Daoy (cell line): Measurements from ENCODE around the gene DMRTB1. TPM values are rescaled to one million over a fixed set of nuclear protein-coding genes. Genes with fewer than 3 reads are reported as not detected.
A peak's percentile ranks its signal among the peaks of the same experiment; 100 is the strongest.

Experiments used
- DNase-seq: peaks from one replicate; pipeline ENCODE4 v3.0.0-alpha.2; 2015; ENCODE audit warnings: low read depth
- total RNA-seq: library from RNA; depleted of rRNA; stranded (reverse); fragments of >200 nt; shearing (Covaris generic); gene quantifications from 2 replicates; pipeline ENCODE4 v1.2.3, GENCODE V29; 2014

DMRTB1 gene
- total RNA-seq, 1 experiment from 2014 or later, result not detected

DNA sequence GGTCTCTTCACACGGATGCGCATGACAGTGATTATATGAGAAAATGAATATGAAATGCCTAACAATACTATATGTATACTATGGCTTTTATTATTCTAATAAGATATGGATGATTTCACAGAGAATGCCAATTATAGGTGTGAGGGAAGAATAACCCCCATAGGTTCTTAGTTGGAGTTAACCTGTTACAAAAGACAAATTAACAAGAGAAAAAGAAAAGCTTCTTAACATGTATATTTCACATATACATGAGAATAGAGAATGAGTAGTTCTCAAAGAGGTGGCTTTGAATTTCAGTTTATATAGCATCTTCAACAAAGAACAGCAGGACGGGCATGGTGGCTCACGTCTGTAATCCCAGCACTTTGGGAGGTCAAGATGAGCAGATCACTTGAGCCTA, 24.0 kb upstream of the DMRTB1 start:
- DNase-seq, result no peak

DNA sequence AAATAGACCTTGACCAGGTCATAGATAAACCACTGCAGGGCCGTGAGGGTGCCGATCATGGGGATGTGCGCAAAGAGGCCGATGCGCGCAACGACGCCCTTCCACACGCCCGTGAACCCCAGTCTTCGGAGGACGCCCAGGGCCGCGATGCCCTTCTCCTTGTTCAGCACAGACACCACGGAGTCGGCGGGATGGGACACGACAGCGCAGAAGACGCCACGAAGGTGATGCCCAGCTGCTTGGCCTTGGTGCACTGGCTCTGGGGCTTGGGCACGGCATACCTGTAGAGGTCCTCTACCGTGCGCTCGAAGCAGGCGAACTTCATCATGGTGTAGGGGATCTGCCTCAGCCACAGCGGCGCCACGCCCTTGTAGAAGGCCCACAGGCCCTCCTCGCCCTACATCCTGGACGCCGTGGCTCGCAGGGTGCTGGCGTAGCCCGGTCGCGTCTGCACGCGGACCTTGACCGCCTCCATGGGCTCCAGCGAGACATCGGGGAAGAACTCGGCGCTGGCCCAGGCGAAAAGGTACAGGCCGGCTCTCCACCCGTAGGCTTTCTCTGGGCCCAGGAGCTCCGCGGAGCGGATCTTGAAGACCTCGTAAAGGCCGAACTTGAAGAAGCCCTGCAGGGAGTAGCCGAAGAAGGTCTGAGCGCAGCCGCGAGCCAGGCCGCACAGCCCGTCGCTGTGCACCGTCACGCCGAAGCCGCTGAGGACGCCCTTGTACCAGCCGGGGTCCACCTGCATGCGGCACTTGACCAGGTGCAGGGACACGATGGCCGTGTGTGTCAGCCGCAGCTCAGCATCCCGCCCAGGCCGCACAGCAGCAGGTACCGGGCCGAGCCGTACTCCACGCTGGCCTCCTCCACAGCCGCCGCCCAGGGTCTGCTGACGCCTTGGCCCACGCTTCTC, 20.5 kb upstream of the DMRTB1 start:
- DNase-seq, result no peak

DNA sequence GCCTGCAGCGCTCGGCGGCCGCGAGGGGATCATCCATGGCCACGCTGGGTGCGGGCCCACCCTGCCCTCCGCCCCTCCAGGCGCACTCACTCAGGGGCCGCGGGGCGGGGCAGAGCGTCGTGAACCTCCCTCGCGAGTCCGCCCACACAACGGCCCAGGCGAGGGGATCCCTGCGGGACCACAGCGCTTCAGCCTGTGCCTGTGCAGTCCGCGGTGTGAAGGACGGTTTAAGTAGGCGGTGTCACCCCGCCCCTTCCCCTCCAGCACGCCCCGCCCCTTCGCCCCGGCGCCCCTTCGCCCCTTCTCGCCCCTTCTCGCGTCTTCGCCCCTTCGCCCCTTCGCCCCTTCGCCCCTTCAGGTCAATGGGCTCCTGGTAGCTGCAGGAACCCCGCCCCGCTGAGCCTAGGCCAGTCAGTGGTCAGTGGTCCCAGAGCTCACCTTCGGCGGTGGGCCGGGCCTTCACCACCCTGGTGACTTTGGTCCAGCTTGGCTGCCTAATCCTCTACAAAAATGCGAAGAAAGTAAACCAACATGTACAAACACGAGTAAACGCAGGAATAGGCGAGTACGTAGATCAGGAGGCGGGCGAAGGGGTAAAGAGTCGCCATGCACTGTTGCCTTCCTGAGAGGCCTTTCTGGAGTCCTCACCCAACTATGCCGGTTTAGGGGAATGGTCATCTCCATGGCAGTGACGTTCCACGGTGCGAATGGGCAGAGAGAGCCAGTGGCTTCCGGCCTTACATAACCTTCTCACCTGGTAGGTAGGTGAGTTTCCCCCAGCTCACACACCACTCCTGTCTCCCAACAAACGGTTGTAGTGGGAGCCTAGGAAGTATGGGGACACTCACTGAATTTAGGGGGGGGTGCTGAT, 19.6 kb upstream of the DMRTB1 start:
- no peak for DNase-seq

DNA sequence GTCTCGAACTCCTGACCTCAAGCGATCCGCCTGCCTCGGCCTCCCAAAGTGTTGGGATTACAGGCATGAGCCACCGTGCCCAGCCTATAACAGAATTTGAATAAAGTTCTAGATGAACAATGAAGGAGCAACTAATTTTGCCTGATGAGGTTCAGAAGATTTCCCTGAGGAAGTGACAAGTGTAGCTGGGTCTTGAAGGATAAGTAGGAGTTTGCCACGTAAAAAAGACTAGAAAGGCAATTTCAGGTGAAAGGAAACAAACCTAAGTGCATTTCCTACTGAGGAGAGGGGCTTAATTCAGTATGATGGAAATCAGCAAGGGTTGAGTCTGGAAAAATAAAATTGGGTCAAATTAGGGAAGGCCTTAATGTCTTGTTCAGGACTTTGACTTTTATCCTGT, 18.6 kb upstream of the DMRTB1 start:
- DNase-seq, result no peak

DNA sequence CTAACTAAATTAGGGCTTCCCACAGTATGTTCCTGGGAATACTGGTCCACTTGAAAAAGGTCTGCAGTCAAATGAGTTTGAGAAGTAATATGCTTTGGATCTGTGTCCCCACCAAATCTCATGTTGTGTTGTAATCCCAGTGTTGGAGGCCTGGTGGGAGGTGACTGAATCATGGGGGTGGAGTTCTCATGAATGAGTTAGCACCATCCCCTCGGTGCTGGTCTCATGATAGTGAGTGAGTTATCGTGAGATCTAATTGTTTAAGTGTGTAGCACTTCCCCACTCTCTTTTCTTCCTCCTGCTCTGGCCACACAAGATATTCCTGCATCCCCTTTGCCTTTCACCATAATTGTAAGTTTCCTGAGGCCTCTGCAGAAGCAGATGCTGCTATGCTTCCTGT, 16.9 kb upstream of the DMRTB1 start:
- DNase-seq, result peak; percentile 73

DNA sequence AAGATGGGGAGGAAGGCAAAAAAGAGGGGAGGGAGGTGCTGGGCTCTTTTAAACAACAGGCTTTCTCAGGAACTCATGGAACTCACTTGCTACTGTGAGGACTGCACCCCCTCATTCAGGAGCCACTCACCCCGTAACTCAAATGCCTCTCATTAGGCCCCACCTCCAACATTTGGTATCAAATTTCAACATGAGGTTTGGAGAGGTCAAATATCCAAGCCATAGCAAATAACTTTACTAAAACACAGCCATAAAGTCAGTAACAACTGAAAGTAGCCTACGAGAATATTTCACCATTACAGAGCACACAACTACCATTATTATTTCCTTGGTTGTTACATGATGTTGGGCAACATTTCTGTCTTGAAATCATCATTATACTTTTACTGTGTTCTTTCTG, 13.1 kb upstream of the DMRTB1 start:
- DNase-seq, result no peak

GRCh38 chr1:53447413-53447812, 11.8 kb upstream of the DMRTB1 start:
- DNase-seq, result no peak

- no peak for DNase-seq
These were observed 10.9 kb upstream of the DMRTB1 start for GRCh38 chr1:53448241-53448841.

- peak; percentile 76 for DNase-seq
These were observed 10.2 kb upstream of the DMRTB1 start for GRCh38 chr1:53449021-53449420.

- no peak for DNase-seq
These were observed 9.5 kb upstream of the DMRTB1 start for GRCh38 chr1:53449693-53450092.

DNA sequence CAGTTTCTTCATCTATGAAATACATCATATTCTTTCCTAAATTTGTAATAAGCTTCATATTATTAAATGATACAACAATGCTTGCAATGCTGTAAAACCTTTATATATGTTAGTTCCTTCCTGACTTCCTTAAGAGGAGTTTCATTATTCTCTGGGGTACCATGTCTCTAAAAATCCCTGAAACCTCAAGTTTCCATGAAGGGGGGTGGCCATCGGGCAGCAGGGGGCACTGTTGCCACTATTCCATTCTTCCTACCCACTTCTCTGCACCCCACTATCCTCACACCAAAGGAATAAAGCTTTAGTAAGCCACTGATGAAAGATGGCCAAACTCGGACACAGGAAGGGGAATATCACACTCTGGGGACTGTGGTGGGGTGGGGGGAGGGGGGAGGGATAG, 9.0 kb upstream of the DMRTB1 start:
- DNase-seq, result no peak

DNA sequence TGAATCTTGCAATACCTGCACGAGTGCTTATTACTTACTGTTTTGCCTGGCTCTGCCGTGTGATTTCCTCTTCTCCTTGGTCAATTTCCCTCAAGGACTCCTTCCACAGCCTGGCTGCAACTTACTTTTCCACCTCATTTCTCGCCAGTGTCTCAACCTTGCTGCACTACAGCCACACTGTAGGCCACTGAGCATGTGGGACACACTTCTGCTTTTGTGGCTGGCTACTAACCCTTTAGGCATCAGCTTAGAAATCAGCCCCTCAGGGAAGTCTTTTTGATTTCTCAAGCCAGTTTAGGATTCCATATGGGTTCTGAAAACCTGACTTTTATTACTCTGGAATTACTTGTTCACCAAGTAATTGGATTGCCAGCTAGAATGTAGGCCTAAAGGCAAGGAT, 5.2 kb upstream of the DMRTB1 start:
- DNase-seq, result no peak

DNA sequence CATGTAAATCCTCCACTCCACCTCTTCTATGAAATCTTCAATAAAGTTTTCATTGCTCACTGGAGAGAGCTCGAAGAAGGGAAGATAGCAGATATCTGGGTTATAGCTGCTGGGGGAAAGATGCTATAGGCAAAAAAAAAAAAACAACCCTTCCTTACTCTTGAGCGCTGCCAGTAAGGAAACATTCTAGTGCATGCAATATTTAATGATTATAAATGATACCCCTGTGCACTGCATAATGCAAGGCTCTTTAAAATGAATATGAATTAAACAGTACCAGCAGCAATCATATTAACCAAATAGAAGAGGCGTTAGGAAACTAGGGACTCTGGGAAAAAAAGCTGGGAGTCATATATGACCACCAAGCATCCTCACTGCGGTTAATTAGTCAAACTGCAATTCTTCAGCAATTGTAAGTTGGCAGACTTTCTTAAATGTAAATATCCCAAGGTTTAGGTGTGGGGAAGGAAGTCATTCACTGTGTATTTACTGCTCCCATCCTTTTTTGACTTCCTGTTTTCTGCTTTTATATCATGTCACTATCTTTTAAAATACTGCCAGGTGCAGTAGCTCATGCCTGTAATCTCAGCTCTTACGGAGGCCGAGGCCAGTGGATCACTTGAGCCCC, 3.7 kb upstream of the DMRTB1 start:
- no peak for DNase-seq

DNA sequence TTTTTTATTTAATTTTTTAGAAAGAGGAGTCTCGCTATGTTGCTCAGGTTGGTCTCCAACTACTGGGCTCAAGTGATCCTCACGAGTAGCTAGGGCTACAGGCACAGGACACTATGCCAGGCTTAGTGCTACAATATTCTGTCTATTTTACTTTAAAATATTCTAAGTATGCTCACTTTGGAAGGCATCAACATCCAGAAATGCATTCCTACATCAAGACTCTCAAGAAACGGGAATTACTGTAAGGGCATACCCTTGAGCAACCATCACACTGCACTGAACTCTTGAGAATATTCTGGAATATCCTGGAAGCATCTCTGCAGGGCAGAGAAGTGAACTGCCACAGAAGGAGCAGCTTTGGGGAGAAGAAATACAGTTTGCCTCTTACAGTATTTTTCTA, 565 bp upstream of the DMRTB1 start:
- no peak for DNase-seq

DNA sequence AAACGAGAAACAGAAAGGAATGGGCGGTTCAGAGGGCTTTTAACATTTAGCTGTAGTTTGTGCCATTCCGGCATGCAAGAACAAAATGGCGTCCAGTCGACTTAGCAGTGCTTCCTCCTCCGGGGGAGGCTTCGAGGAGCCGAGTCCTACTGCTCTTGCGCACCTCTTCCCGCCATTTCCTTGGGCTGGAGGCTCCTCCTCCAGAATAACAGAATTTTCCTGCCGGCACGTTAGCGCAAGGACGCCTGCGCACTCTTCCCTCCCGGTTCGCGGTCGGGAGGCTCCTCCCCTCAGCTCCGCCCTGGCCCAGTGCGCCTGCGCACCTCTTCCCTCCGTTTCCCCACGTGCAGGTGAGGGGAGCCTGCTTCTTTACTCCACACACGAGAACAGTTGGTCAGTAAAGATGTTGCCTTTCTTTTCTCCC, 1.0 kb downstream of the DMRTB1 start:
- no peak for DNase-seq

GRCh38 chr1:53460666-53461322, 1.6 kb downstream of the DMRTB1 start:
- DNase-seq, result no peak

GRCh38 chr1:53461323-53462044, 2.3 kb downstream of the DMRTB1 start:
- DNase-seq, result no peak

DNA sequence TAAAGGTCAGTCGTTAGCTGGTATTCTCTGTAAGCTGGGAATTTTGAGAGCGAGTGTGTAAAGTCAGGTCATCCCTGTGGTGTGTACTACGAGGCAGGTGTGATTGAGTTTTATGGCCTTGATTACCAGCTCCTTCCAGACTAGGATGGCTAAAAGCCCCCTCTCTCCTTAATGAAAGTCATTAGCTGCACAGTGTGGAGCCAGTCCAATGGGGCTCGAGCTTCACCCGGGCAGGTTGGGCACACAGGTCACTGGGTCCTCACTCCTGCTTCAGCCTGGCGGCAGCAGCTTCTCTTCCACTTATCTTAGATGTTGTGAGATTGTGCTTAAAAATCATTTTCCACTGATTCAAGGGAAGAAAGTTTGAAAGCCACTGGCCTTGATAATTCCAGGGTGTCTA, 3.0 kb downstream of the DMRTB1 start:
- DNase-seq, result no peak

DNA sequence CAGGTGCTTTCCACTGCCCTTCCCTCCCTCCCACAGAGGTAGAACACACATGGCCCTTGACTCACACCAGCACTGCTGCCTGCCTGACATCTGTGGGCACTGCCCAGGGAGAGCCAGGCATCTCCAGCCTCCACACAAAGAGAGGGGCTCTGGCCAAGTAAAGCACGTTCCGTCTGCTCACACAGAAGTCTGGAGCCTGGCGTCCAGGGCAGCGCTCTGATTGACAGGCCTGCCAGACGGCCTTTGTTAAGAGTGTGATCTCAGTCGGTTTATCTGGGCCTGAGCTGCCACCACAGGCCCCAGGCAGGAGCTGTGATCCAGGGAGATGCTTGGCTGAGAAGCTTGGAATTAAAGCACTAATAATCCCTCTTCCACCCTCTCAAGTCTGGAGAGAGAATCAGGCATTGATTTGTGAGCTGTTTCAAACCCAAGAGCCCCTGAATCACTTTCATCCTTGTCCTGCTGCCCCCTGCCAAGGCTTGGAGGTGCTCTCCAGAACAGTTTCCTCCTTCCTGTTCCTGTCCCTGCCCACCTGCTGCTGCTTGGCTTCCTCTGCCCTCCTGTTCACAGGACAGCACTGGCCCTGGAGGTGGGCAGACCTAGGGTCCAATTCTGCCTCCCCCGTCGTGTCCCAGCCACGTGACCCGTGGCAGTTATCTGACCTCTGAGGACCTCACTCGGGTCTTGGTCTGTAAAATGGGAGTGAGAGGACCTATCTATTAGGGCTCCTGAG, 3.7 kb downstream of the DMRTB1 start:
- DNase-seq, result no peak
